SK-N-SH treated with all-trans-retinoic acid at 6 μM for 48 hours (cell line): Measurements from ENCODE around the gene IFI6.

Source experiments
- ATAC-seq: fragments of 200-7000 bp; cut with Tn5 transposase; 3 replicates; pipeline ENCODE4 v1.9.1; 2020; ENCODE audit warnings: mild to moderate bottlenecking, moderate library complexity
- ARNTL ChIP-seq: fragments of 450-650 bp; formaldehyde crosslinking; IDR thresholded peaks from 2 replicates; pipeline ENCODE4 v1.5.0; 2020; ENCODE audit warnings: low read depth, mild to moderate bottlenecking, moderate library complexity, borderline replicate concordance
- CSDC2 ChIP-seq: fragments of 250-450 bp; sonication (Bioruptor Pico); IDR thresholded peaks from 2 replicates; pipeline ENCODE4 v1.5.0; 2020; ENCODE audit warnings: mild to moderate bottlenecking, moderate library complexity
- ESRRG ChIP-seq: fragments of 250-450 bp; sonication (Bioruptor Pico); IDR thresholded peaks from 2 replicates; pipeline ENCODE4 v1.6.1; 2021; ENCODE audit warnings: mild to moderate bottlenecking
- GLIS3 ChIP-seq: fragments of 250-450 bp; sonication (Bioruptor Pico); IDR thresholded peaks from 2 replicates; pipeline ENCODE4 v1.5.0; 2020; ENCODE audit warnings: mild to moderate bottlenecking, moderate library complexity
- ISL1 ChIP-seq: fragments of 250-450 bp; sonication (Bioruptor Pico); IDR thresholded peaks from 2 replicates; pipeline ENCODE4 v2.1.2; 2022; ENCODE audit warnings: mild to moderate bottlenecking, moderate library complexity
- OSR1 ChIP-seq: fragments of 250-450 bp; sonication (Bioruptor Pico); IDR thresholded peaks from 2 replicates; pipeline ENCODE4 v1.8.0; 2022; ENCODE audit warnings: moderate library complexity, mild to moderate bottlenecking, inconsistent platforms
- PATZ1 ChIP-seq: fragments of 250-450 bp; sonication (Bioruptor Pico); IDR thresholded peaks from 2 replicates; pipeline ENCODE4 v1.8.0; 2020; ENCODE audit warnings: mild to moderate bottlenecking, moderate library complexity, borderline replicate concordance
- POU6F1 ChIP-seq: fragments of 250-450 bp; sonication (Bioruptor Pico); IDR thresholded peaks from 2 replicates; pipeline ENCODE4 v1.8.0; 2021; ENCODE audit warnings: low read depth, mild to moderate bottlenecking, moderate library complexity, borderline replicate concordance
- PPARA ChIP-seq: fragments of 250-450 bp; sonication (Bioruptor Pico); IDR thresholded peaks from 2 replicates; pipeline ENCODE4 v1.5.0; 2020; ENCODE audit warnings: mild to moderate bottlenecking, borderline replicate concordance
- RARB ChIP-seq: fragments of 250-450 bp; sonication (Bioruptor Pico); IDR thresholded peaks from 2 replicates; pipeline ENCODE4 v1.8.0; 2021; ENCODE audit warnings: mild to moderate bottlenecking, moderate library complexity
- SNAI2 ChIP-seq: fragments of 250-450 bp; sonication (Bioruptor Pico); IDR thresholded peaks from 2 replicates; pipeline ENCODE4 v1.5.0; 2020; ENCODE audit warnings: mild to moderate bottlenecking, moderate library complexity
- TCF4 ChIP-seq: fragments of 250-450 bp; sonication (Bioruptor Pico); IDR thresholded peaks from 2 replicates; pipeline ENCODE4 v1.8.0; 2021; ENCODE audit warnings: mild to moderate bottlenecking, moderate library complexity, borderline replicate concordance
- TOX ChIP-seq: fragments of 250-450 bp; sonication (Bioruptor Pico); IDR thresholded peaks from 2 replicates; pipeline ENCODE4 v1.8.0; 2021; ENCODE audit warnings: mild to moderate bottlenecking, moderate library complexity, borderline replicate concordance
- ZFP3 ChIP-seq: fragments of 250-450 bp; sonication (Bioruptor Pico); IDR thresholded peaks from 2 replicates; pipeline ENCODE4 v1.5.0; 2020; ENCODE audit warnings: mild to moderate bottlenecking, moderate library complexity
- ZNF70 ChIP-seq: fragments of 450-650 bp; formaldehyde crosslinking; IDR thresholded peaks from 2 replicates; pipeline ENCODE4 v1.5.0; 2020; ENCODE audit warnings: mild to moderate bottlenecking, moderate library complexity
- ZNF8 ChIP-seq: fragments of 450-650 bp; formaldehyde crosslinking; IDR thresholded peaks from 2 replicates; pipeline ENCODE4 v1.5.0; 2020; ENCODE audit warnings: mild to moderate bottlenecking, moderate library complexity
- TF ChIP-seq, protein P1 (sequence below): fragments of 250-450 bp; sonication (Bioruptor Pico); IDR thresholded peaks from 2 replicates; pipeline ENCODE4 v1.5.0; 2020; ENCODE audit warnings: mild to moderate bottlenecking, moderate library complexity
- TF ChIP-seq, protein P2 (sequence below): fragments of 250-450 bp; sonication (Bioruptor Pico); IDR thresholded peaks from 2 replicates; pipeline ENCODE4 v1.5.1; 2021; ENCODE audit warnings: mild to moderate bottlenecking, moderate library complexity
- TF ChIP-seq, protein P3 (sequence below): fragments of 250-450 bp; sonication (Bioruptor Pico); IDR thresholded peaks from 2 replicates; pipeline ENCODE4 v1.5.1; 2020; ENCODE audit warnings: low read depth, mild to moderate bottlenecking, moderate library complexity

IFI6 gene

GRCh38 chr1:27662261-27662660 is 9.7 kb downstream of the IFI6 start:
- ATAC-seq: no peak

GRCh38 chr1:27661412-27662075 is 10.4 kb downstream of the IFI6 start:
- ATAC-seq: no peak
- TF ChIP-seq PATZ1 (CRISPR knock-in tag): no peak
- TF ChIP-seq ESRRG: no peak
- TF ChIP-seq, protein P1, sequence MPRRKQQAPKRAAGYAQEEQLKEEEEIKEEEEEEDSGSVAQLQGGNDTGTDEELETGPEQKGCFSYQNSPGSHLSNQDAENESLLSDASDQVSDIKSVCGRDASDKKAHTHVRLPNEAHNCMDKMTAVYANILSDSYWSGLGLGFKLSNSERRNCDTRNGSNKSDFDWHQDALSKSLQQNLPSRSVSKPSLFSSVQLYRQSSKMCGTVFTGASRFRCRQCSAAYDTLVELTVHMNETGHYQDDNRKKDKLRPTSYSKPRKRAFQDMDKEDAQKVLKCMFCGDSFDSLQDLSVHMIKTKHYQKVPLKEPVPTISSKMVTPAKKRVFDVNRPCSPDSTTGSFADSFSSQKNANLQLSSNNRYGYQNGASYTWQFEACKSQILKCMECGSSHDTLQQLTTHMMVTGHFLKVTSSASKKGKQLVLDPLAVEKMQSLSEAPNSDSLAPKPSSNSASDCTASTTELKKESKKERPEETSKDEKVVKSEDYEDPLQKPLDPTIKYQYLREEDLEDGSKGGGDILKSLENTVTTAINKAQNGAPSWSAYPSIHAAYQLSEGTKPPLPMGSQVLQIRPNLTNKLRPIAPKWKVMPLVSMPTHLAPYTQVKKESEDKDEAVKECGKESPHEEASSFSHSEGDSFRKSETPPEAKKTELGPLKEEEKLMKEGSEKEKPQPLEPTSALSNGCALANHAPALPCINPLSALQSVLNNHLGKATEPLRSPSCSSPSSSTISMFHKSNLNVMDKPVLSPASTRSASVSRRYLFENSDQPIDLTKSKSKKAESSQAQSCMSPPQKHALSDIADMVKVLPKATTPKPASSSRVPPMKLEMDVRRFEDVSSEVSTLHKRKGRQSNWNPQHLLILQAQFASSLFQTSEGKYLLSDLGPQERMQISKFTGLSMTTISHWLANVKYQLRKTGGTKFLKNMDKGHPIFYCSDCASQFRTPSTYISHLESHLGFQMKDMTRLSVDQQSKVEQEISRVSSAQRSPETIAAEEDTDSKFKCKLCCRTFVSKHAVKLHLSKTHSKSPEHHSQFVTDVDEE (CRISPR knock-in tag): no peak
- no peak for TF ChIP-seq CSDC2 (CRISPR knock-in tag)
- TF ChIP-seq TCF4 (CRISPR knock-in tag): no peak
- TF ChIP-seq RARB: no peak
- no peak for TF ChIP-seq ZNF70
- TF ChIP-seq, protein P2, sequence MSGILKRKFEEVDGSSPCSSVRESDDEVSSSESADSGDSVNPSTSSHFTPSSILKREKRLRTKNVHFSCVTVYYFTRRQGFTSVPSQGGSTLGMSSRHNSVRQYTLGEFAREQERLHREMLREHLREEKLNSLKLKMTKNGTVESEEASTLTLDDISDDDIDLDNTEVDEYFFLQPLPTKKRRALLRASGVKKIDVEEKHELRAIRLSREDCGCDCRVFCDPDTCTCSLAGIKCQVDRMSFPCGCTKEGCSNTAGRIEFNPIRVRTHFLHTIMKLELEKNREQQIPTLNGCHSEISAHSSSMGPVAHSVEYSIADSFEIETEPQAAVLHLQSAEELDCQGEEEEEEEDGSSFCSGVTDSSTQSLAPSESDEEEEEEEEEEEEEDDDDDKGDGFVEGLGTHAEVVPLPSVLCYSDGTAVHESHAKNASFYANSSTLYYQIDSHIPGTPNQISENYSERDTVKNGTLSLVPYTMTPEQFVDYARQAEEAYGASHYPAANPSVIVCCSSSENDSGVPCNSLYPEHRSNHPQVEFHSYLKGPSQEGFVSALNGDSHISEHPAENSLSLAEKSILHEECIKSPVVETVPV (CRISPR knock-in tag): no peak
- TF ChIP-seq, protein P3, sequence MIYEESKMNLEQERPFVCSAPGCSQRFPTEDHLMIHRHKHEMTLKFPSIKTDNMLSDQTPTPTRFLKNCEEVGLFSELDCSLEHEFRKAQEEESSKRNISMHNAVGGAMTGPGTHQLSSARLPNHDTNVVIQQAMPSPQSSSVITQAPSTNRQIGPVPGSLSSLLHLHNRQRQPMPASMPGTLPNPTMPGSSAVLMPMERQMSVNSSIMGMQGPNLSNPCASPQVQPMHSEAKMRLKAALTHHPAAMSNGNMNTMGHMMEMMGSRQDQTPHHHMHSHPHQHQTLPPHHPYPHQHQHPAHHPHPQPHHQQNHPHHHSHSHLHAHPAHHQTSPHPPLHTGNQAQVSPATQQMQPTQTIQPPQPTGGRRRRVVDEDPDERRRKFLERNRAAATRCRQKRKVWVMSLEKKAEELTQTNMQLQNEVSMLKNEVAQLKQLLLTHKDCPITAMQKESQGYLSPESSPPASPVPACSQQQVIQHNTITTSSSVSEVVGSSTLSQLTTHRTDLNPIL (CRISPR knock-in tag): no peak
- no peak for TF ChIP-seq ZFP3 (CRISPR knock-in tag)
- no peak for TF ChIP-seq TOX
- TF ChIP-seq POU6F1 (CRISPR knock-in tag): no peak
- TF ChIP-seq PPARA (CRISPR knock-in tag): no peak
- TF ChIP-seq ISL1 (CRISPR knock-in tag): no peak
- no peak for TF ChIP-seq GLIS3 (CRISPR knock-in tag)

More at GRCh38 chr1:27662261-27662660, 9.7 kb downstream of the IFI6 start:
- TF ChIP-seq ARNTL (CRISPR knock-in tag) (no peak), PPARA (CRISPR knock-in tag) (no peak), OSR1 (CRISPR knock-in tag) (no peak), ESRRG (no peak), ZFP3 (CRISPR knock-in tag) (no peak), TOX (no peak), PATZ1 (CRISPR knock-in tag) (no peak), ZNF70 (no peak), POU6F1 (CRISPR knock-in tag) (no peak), ZNF8 (no peak), TCF4 (CRISPR knock-in tag) (no peak), RARB (no peak), SNAI2 (CRISPR knock-in tag) (no peak)
- TF ChIP-seq, protein P3 (CRISPR knock-in tag): no peak
